ENCODE measurements around the gene ATG13.

Gene ATG13

GRCh38 chr11:46616551-46617133 is 711 bp upstream of the ATG13 start:
- DNase-seq (ENCODE audit: low read depth in 1 of 2, low spot score in 1 of 2), result peak; percentile 39 to 52
- Histone ChIP-seq H3K4me3 (replicated peaks; ENCODE audit: insufficient read depth, low read length) (peak overlapping the region; percentile 99), H3K27me3 (ENCODE audit: insufficient read depth, poor library complexity, severe bottlenecking) (no peaks in the 10 kb centered on the region), H3K27ac (replicated peaks) (peak overlapping the region; percentile 99)
- TF ChIP-seq SPI1 (IDR thresholded peaks at IDR 0.05; ENCODE audit: borderline replicate concordance, low read depth), result no peak
- no peak for TF ChIP-seq CTCF (IDR thresholded peaks at IDR 0.05; ENCODE audit: insufficient read depth, low read length)
- no peak for TF ChIP-seq GABPA (IDR thresholded peaks at IDR 0.05; ENCODE audit: low read depth)
- no peak for TF ChIP-seq REST (IDR thresholded peaks at IDR 0.05; ENCODE audit: insufficient replicate concordance, low read depth)
- TF ChIP-seq POLR2AphosphoS5 (IDR thresholded peaks at IDR 0.05; ENCODE audit: low read depth), result no peak; the same call in 1 of the 2 replicates

GRCh38 chr11:46617972-46618314 is 590 bp downstream of the ATG13 start:
- H3K27ac ChIP-seq (replicated peaks), result peak overlapping the region; percentile 99
- H3K27me3 ChIP-seq (ENCODE audit: insufficient read depth, poor library complexity, severe bottlenecking), result no peaks in the 10 kb centered on the region
- no peak for TF ChIP-seq POLR2AphosphoS5 (IDR thresholded peaks at IDR 0.05; ENCODE audit: low read depth)
- TF ChIP-seq GABPA (IDR thresholded peaks at IDR 0.05; ENCODE audit: low read depth), result no peak
- no peak for TF ChIP-seq CTCF (IDR thresholded peaks at IDR 0.05; ENCODE audit: insufficient read depth, low read length)
- no peak for TF ChIP-seq REST (IDR thresholded peaks at IDR 0.05; ENCODE audit: insufficient replicate concordance, low read depth)
- no peak for TF ChIP-seq SPI1 (IDR thresholded peaks at IDR 0.05; ENCODE audit: borderline replicate concordance, low read depth)
- DNase-seq (ENCODE audit: low read depth in 1 of 2, low spot score in 1 of 2), result no peak
- H3K4me3 ChIP-seq (replicated peaks; ENCODE audit: insufficient read depth, low read length), result peak overlapping the region; percentile 99

GRCh38 chr11:46618837-46619236 is 1.5 kb downstream of the ATG13 start:
- TF ChIP-seq GABPA (IDR thresholded peaks at IDR 0.05; ENCODE audit: low read depth) (no peak), SPI1 (IDR thresholded peaks at IDR 0.05; ENCODE audit: borderline replicate concordance, low read depth) (no peak)
- no peak for DNase-seq (ENCODE audit: low read depth in 1 of 2, low spot score in 1 of 2)
- peak overlapping the region; percentile 99 for H3K4me3 ChIP-seq (replicated peaks; ENCODE audit: insufficient read depth, low read length)
- H3K27me3 ChIP-seq (ENCODE audit: insufficient read depth, poor library complexity, severe bottlenecking), result no peaks in the 10 kb centered on the region
- H3K27ac ChIP-seq (replicated peaks), result peak overlapping the region; percentile 99

GRCh38 chr11:46625406-46625805 is 8.1 kb downstream of the ATG13 start:
- no peak for TF ChIP-seq GABPA (IDR thresholded peaks at IDR 0.05; ENCODE audit: low read depth)
- no peak for TF ChIP-seq POLR2AphosphoS5 (IDR thresholded peaks at IDR 0.05; ENCODE audit: low read depth)
- TF ChIP-seq CTCF (IDR thresholded peaks at IDR 0.05; ENCODE audit: insufficient read depth, low read length), result no peak
- TF ChIP-seq REST (IDR thresholded peaks at IDR 0.05; ENCODE audit: insufficient replicate concordance, low read depth), result no peak
- TF ChIP-seq SPI1 (IDR thresholded peaks at IDR 0.05; ENCODE audit: borderline replicate concordance, low read depth), result no peak
- DNase-seq (ENCODE audit: low read depth in 1 of 2, low spot score in 1 of 2), result no peak
- H3K27me3 ChIP-seq (ENCODE audit: insufficient read depth, poor library complexity, severe bottlenecking), result no peaks in the 10 kb centered on the region

More at GRCh38 chr11:46625406-46625805, 8.1 kb downstream of the ATG13 start:
- no peak overlapping the region for H3K27ac ChIP-seq (replicated peaks)
- H3K4me3 ChIP-seq (replicated peaks; ENCODE audit: insufficient read depth, low read length), result no peak overlapping the region
